ENCODE data around the gene ISCU. TPM values are rescaled to one million over a fixed set of nuclear protein-coding genes. Genes with fewer than 3 reads are reported as not detected.

ISCU gene
- total and polyA plus RNA-seq, 2 of the 8 experiments (the other 6 are each of a cell fraction or from before 2014, with no cell fraction given), result 72.1 to 78.1 TPM

DNA sequence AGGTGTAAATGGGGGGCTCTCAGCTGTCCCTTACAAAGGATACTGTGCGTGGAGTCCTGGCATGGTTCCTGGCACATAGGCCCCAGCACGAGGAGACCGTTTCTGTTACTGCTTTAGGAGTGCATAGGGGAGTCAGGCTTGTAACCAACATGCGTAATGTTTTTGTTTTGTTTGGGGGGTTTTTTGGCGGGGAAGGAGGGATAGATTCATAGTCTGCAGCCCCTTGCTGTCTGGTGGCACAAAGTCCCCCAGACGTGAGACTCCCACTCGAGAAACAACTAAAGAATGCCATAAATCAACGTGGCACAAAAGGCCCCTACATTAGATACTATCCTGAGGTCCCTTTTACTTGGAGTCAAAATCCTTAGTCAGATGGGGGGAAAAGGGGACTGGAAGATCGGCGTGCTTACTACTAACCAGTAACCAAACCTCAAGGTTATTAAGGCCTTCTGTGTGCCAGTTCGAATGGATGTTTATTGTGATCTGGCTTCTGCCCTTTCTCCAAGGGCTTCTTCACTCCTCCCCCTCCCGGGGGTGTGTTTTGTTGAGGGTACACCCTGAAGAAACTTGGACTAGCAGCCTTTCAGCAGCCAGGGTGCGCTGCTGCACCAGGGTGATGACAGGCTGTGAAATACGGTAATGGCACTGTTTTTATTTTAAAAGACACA lies 874 bp downstream of the ISCU start (continued):
- TF ChIP-seq TBP (IDR thresholded peaks at IDR 0.05; ENCODE audit: low read depth, low read length) (peak; percentile 39; the same call in 1 of the 2 replicates), TAF1 (IDR thresholded peaks at IDR 0.05; ENCODE audit: low read depth, low read length) (no peak), MAFK (IDR thresholded peaks at IDR 0.05; ENCODE audit: low read depth, low read length) (0 out of 2 replicates have a peak, but pooled peaks have one; percentile 21), RAD21 (IDR thresholded peaks at IDR 0.05 in 1 of 2, conservative IDR thresholded peaks at IDR 0.05 in 1 of 2; ENCODE audit: low read depth in 2 of 2, low read length in 2 of 2) (peak; percentile 86 to 87), SAP30 (IDR thresholded peaks at IDR 0.05; ENCODE audit: insufficient read depth, insufficient replicate concordance, low read length) (no peak)

Data from H1 (cell line).